OCI-LY1 (cell line): ENCODE results near the gene KRTAP5-10.
"Not testable (repeated sequence)": the region's sequence is repeated elsewhere in the genome, so short reads cannot be mapped to it uniquely, and the experiment has no call there.

Source experiments
- EZH2 ChIP-seq: fragments of 200-600 bp; sonication (generic), shearing (Covaris generic); IDR thresholded peaks from 2 replicates; pipeline ENCODE4 v1.8.0; 2017; ENCODE audit warnings: borderline replicate concordance, mixed run types, mild to moderate bottlenecking, antibody characterized with exemption, low read length, moderate library complexity, mixed read lengths
- TF ChIP-seq, protein P1 (sequence below): fragments of 200-600 bp; sonication (generic), shearing (Covaris generic); IDR thresholded peaks from 2 replicates; pipeline ENCODE4 v1.5.1; 2017; ENCODE audit warnings: mild to moderate bottlenecking, antibody characterized with exemption, low read length, moderate library complexity, mixed read lengths

DNA sequence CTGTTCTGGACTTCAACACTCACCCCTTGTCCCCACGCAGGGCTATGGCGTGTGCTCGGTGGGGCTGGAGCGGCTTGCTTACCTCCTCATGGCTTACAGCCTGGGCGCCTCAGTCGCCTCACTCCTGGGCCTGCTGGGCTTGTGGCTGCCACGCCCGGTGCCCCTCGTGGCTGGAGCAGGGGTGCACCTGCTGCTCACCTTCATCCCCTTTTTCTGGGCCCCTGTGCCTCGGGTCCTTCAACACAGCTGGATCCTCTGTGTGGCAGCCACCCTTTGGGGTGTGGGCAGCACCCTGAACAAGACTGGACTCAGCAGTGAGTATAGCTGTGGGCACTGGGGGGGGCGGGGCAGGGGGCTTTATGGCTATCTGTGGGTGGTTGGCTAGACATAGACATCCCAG is 37.9 kb downstream of the KRTAP5-10 start:
- TF ChIP-seq, protein P1, sequence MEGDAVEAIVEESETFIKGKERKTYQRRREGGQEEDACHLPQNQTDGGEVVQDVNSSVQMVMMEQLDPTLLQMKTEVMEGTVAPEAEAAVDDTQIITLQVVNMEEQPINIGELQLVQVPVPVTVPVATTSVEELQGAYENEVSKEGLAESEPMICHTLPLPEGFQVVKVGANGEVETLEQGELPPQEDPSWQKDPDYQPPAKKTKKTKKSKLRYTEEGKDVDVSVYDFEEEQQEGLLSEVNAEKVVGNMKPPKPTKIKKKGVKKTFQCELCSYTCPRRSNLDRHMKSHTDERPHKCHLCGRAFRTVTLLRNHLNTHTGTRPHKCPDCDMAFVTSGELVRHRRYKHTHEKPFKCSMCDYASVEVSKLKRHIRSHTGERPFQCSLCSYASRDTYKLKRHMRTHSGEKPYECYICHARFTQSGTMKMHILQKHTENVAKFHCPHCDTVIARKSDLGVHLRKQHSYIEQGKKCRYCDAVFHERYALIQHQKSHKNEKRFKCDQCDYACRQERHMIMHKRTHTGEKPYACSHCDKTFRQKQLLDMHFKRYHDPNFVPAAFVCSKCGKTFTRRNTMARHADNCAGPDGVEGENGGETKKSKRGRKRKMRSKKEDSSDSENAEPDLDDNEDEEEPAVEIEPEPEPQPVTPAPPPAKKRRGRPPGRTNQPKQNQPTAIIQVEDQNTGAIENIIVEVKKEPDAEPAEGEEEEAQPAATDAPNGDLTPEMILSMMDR = not testable (repeated sequence)
- not testable (repeated sequence) for TF ChIP-seq EZH2
